ENCODE measurements around the gene ANXA10.

The ANXA10 gene

DNA sequence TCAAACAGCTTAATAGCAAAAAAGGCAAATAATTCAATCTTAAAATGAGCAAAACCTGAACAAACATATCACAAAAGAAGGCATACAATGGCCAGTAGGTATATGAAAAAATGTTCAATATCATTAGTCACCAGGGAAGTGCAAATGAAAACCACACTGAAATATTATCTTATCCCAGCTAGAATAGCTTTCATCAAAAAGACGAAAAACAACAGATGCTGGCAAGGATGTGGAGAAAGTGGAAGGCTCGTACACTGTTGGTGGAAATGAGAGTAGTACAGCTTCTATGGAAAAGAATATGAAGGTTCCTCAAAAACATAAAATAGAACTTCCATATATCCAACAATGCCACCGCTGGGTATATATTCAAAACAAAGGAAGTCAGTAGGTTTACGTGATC, 29.3 kb upstream of the ANXA10 start:
- Histone ChIP-seq H4K20me1 (ENCODE audit: insufficient read depth, low read length) (no peaks in the 10 kb centered on the region), H3K9ac (ENCODE audit: low read length) (no peak overlapping the region), H3K4me3 (ENCODE audit: low read depth, low read length, poor library complexity, severe bottlenecking) (no peak overlapping the region), H3F3A (ENCODE audit: insufficient read depth, low read length) (no peaks in the 10 kb centered on the region), H3K9me2 (ENCODE audit: low read depth, low read length) (no peaks in the 10 kb centered on the region), H3K4me1 (ENCODE audit: insufficient read depth, low read length, severe bottlenecking) (no peaks in the 10 kb centered on the region), H3K27me3 (ENCODE audit: insufficient read depth, low read length) (no peaks in the 10 kb centered on the region), H2AFZ (ENCODE audit: low read length) (no peak overlapping the region), H3K79me2 (ENCODE audit: insufficient read depth, low read length) (no peaks in the 10 kb centered on the region), H3K4me2 (ENCODE audit: low read length) (no peak overlapping the region), H3K27ac (ENCODE audit: low read depth, low read length, poor library complexity, severe bottlenecking) (no peak overlapping the region), H3K9me3 (ENCODE audit: low read length) (no peaks in the 10 kb centered on the region), H3K36me3 (ENCODE audit: insufficient read depth, low read length) (no peaks in the 10 kb centered on the region)
- TF ChIP-seq, protein P1, sequence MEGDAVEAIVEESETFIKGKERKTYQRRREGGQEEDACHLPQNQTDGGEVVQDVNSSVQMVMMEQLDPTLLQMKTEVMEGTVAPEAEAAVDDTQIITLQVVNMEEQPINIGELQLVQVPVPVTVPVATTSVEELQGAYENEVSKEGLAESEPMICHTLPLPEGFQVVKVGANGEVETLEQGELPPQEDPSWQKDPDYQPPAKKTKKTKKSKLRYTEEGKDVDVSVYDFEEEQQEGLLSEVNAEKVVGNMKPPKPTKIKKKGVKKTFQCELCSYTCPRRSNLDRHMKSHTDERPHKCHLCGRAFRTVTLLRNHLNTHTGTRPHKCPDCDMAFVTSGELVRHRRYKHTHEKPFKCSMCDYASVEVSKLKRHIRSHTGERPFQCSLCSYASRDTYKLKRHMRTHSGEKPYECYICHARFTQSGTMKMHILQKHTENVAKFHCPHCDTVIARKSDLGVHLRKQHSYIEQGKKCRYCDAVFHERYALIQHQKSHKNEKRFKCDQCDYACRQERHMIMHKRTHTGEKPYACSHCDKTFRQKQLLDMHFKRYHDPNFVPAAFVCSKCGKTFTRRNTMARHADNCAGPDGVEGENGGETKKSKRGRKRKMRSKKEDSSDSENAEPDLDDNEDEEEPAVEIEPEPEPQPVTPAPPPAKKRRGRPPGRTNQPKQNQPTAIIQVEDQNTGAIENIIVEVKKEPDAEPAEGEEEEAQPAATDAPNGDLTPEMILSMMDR (IDR thresholded peaks at IDR 0.05; ENCODE audit: low read length), result no peak
- TF ChIP-seq EZH2 (IDR thresholded peaks at IDR 0.05; ENCODE audit: borderline replicate concordance, low read length), result no peak

DNA sequence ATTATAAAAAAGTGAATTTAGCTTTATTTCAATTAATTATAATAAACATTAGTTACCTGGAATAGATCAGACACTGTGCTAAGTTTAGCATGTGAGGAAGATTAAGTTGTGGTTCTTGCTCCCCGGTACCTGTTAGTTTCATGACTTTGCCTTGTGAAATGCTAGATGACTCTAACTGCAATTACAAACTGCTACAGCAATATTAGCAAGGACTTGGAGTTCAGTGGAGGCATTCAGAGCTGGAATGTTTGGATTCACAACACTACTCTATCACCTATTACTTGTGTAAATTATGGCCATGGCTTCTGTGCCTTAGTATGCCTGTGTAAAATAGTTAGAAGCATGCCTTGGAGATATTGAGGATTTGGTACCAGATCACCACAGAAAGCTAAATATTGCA, 21.4 kb upstream of the ANXA10 start:
- Histone ChIP-seq H3F3A (ENCODE audit: insufficient read depth, low read length) (no peaks in the 10 kb centered on the region), H4K20me1 (ENCODE audit: insufficient read depth, low read length) (no peaks in the 10 kb centered on the region), H3K4me1 (ENCODE audit: insufficient read depth, low read length, severe bottlenecking) (no peaks in the 10 kb centered on the region), H3K9ac (ENCODE audit: low read length) (no peak overlapping the region), H3K79me2 (ENCODE audit: insufficient read depth, low read length) (no peaks in the 10 kb centered on the region), H3K4me3 (ENCODE audit: low read depth, low read length, poor library complexity, severe bottlenecking) (no peak overlapping the region), H3K36me3 (ENCODE audit: insufficient read depth, low read length) (no peaks in the 10 kb centered on the region), H3K27me3 (ENCODE audit: insufficient read depth, low read length) (no peaks in the 10 kb centered on the region), H3K9me3 (ENCODE audit: low read length) (no peaks in the 10 kb centered on the region), H3K27ac (ENCODE audit: low read depth, low read length, poor library complexity, severe bottlenecking) (no peak overlapping the region), H2AFZ (ENCODE audit: low read length) (no peak overlapping the region), H3K9me2 (ENCODE audit: low read depth, low read length) (no peaks in the 10 kb centered on the region), H3K4me2 (ENCODE audit: low read length) (no peak overlapping the region)
- no peak for TF ChIP-seq EZH2 (IDR thresholded peaks at IDR 0.05; ENCODE audit: borderline replicate concordance, low read length)
- TF ChIP-seq, protein P1 (IDR thresholded peaks at IDR 0.05; ENCODE audit: low read length), result no peak

DNA sequence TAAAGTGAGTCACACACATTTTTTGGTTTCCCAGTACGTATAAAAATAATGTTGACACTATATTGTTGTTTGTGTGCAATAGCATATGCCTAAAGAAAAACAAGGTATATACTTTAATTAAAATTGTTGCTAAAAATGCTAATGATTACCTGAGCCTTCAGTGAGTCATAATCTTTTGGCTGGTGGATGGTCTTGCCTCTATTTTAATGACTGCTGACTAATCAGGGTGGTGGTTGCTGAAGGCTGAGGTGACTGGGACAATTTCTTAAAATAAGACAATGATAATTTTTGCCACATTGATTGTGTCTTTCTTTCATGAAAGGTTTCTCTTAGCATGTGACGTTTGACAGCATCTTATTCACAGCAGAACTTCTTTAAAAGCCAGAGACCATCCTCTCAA, 21.0 kb upstream of the ANXA10 start:
- H3K9me3 ChIP-seq (ENCODE audit: low read length), result no peaks in the 10 kb centered on the region
- no peak overlapping the region for H2AFZ ChIP-seq (ENCODE audit: low read length)
- H3K4me2 ChIP-seq (ENCODE audit: low read length), result no peak overlapping the region

More for the DNA sequence above, 21.0 kb upstream of the ANXA10 start:
- no peaks in the 10 kb centered on the region for H3K9me2 ChIP-seq (ENCODE audit: low read depth, low read length)
- H3F3A ChIP-seq (ENCODE audit: insufficient read depth, low read length), result no peaks in the 10 kb centered on the region
- no peak overlapping the region for H3K9ac ChIP-seq (ENCODE audit: low read length)
- H3K27me3 ChIP-seq (ENCODE audit: insufficient read depth, low read length), result no peaks in the 10 kb centered on the region
- no peak overlapping the region for H3K4me3 ChIP-seq (ENCODE audit: low read depth, low read length, poor library complexity, severe bottlenecking)
- H3K27ac ChIP-seq (ENCODE audit: low read depth, low read length, poor library complexity, severe bottlenecking), result no peak overlapping the region
- H4K20me1 ChIP-seq (ENCODE audit: insufficient read depth, low read length), result no peaks in the 10 kb centered on the region
- H3K4me1 ChIP-seq (ENCODE audit: insufficient read depth, low read length, severe bottlenecking), result no peaks in the 10 kb centered on the region
- H3K36me3 ChIP-seq (ENCODE audit: insufficient read depth, low read length), result no peaks in the 10 kb centered on the region
- no peaks in the 10 kb centered on the region for H3K79me2 ChIP-seq (ENCODE audit: insufficient read depth, low read length)
- no peak for TF ChIP-seq EZH2 (IDR thresholded peaks at IDR 0.05; ENCODE audit: borderline replicate concordance, low read length)
- TF ChIP-seq, protein P1 (IDR thresholded peaks at IDR 0.05; ENCODE audit: low read length), result no peak

Data from OCI-LY1 (cell line).